IMR-90 (cell line): ENCODE results near the gene NGEF. TPM values are rescaled to one million over a fixed set of nuclear protein-coding genes. Genes with fewer than 3 reads are reported as not detected.
A peak's percentile ranks its signal among the peaks of the same experiment; 100 is the strongest.

ENCODE experiments used
- ATAC-seq: fragments of 200-7000 bp; cut with Tn5 transposase; 2 replicates; pipeline ENCODE4 v1.9.1; 2020; ENCODE audit warnings: low read depth, mild to moderate bottlenecking, moderate library complexity
- BruUV-seq: library from RNA; stranded (reverse); fragments of 400-500 nt; replicated peaks from 2 replicates; lab custom pipeline; 2021; lab: Mats Ljungman, UMichigan
- CTCF ChIA-PET: fragments of 300-600 bp; formaldehyde crosslinking; extraction: SDS; loops from one replicate; lab custom pipeline; 2021; ENCODE audit warnings: antibody characterized with exemption; lab: Yijun Ruan, JAX
- POLR2A ChIA-PET: fragments of 300-600 bp; sonication (Branson Sonifier 250); formaldehyde crosslinking; loops from one replicate; lab custom pipeline; 2022; ENCODE audit warnings: antibody characterized with exemption; ENCODE audit not compliant: unreplicated experiment; lab: Charles Lee
- DNase-seq: peaks from one replicate; pipeline ENCODE4 v3.0.0; 2013
- H2AFZ ChIP-seq: replicated peaks from 2 replicates; pipeline ENCODE3; 2013; ENCODE audit warnings: low read length, mild to moderate bottlenecking; ENCODE audit not compliant: poor library complexity
- H2AK5ac ChIP-seq: 2 replicates; pipeline ENCODE4 v1.6.1; 2013; ENCODE audit warnings: low read depth, low read length, inconsistent platforms
- H2AK9ac ChIP-seq: replicated peaks from 2 replicates; pipeline ENCODE3; 2013; ENCODE audit warnings: mild to moderate bottlenecking, low read depth, low read length, moderate library complexity; ENCODE audit not compliant: poor library complexity
- H2BK120ac ChIP-seq: 2 replicates; pipeline ENCODE4 v1.6.1; 2013; ENCODE audit warnings: low read depth, low read length, inconsistent platforms
- H2BK15ac ChIP-seq: 3 replicates; pipeline ENCODE4 v1.6.1; 2013; ENCODE audit warnings: low read depth, low read length, inconsistent platforms
- H2BK20ac ChIP-seq: 2 replicates; pipeline ENCODE4 v1.6.1; 2013; ENCODE audit warnings: low read depth, mild to moderate bottlenecking, inconsistent platforms, low read length, moderate library complexity
- H2BK5ac ChIP-seq: 2 replicates; pipeline ENCODE4 v1.6.1; 2013; ENCODE audit warnings: mild to moderate bottlenecking, low read depth, low read length, inconsistent platforms; ENCODE audit not compliant: poor library complexity, severe bottlenecking
- H3K14ac ChIP-seq: replicated peaks from 2 replicates; pipeline ENCODE4 v1.6.1; 2013; ENCODE audit warnings: low read depth, low read length, inconsistent platforms
- H3K18ac ChIP-seq: 2 replicates; pipeline ENCODE4 v1.6.1; 2013; ENCODE audit warnings: low read depth, low read length, control low read depth
- H3K23ac ChIP-seq: 2 replicates; pipeline ENCODE4 v1.6.1; 2013; ENCODE audit warnings: low read depth, low read length, inconsistent platforms
- H3K27ac ChIP-seq: 2 replicates; pipeline ENCODE4 v1.5.1; 2013; ENCODE audit warnings: mild to moderate bottlenecking, control low read depth, low read length; ENCODE audit not compliant: insufficient read depth
- H3K27me3 ChIP-seq: 2 replicates; pipeline ENCODE4 v1.6.1; 2013; ENCODE audit warnings: low read length; ENCODE audit not compliant: control insufficient read depth, insufficient read depth
- H3K36me3 ChIP-seq: 2 replicates; pipeline ENCODE4 v1.6.1; 2013; ENCODE audit warnings: low read length, mixed read lengths; ENCODE audit not compliant: control insufficient read depth, insufficient read depth
- H3K4ac ChIP-seq: 2 replicates; pipeline ENCODE4 v1.6.1; 2013; ENCODE audit warnings: low read depth, low read length, inconsistent platforms
- H3K4me1 ChIP-seq: 2 replicates; pipeline ENCODE4 v1.6.1; 2013; ENCODE audit warnings: low read length, mixed read lengths; ENCODE audit not compliant: control insufficient read depth, insufficient read depth
- H3K4me2 ChIP-seq: 2 replicates; pipeline ENCODE4 v1.6.1; 2013; ENCODE audit warnings: low read depth, mild to moderate bottlenecking, control low read depth, low read length, moderate library complexity
- H3K4me3 ChIP-seq: 2 replicates; pipeline ENCODE4 v1.5.1; 2013; ENCODE audit warnings: low read depth, mild to moderate bottlenecking, control low read depth, low read length, moderate library complexity; ENCODE audit not compliant: insufficient read depth
- H3K56ac ChIP-seq: 2 replicates; pipeline ENCODE4 v1.6.1; 2013; ENCODE audit warnings: low read length, inconsistent platforms; ENCODE audit not compliant: insufficient read depth; ENCODE audit errors: extremely low read depth
- H3K79me1 ChIP-seq, 2 experiments: 2 replicates each; pipeline ENCODE4 v1.6.1; 2013; ENCODE audit warnings: low read length in 2 of 2, inconsistent platforms in 1 of 2, low read depth in 1 of 2
- H3K9ac ChIP-seq: 2 replicates; pipeline ENCODE4 v1.6.1; 2013; ENCODE audit warnings: low read depth, low read length, control low read depth
- H3K9me1 ChIP-seq: 2 replicates; pipeline ENCODE4 v1.6.1; 2013; ENCODE audit warnings: low read length, inconsistent platforms; ENCODE audit not compliant: insufficient read depth
- H3K9me3 ChIP-seq: 2 replicates; pipeline ENCODE4 v1.6.1; 2013; ENCODE audit warnings: low read length; ENCODE audit not compliant: control insufficient read depth, insufficient read depth
- H4K20me1 ChIP-seq: 2 replicates; pipeline ENCODE4 v1.6.1; 2013; ENCODE audit warnings: low read length, inconsistent platforms; ENCODE audit not compliant: insufficient read depth
- H4K5ac ChIP-seq: 2 replicates; pipeline ENCODE4 v1.6.1; 2013; ENCODE audit warnings: mild to moderate bottlenecking, low read depth, low read length, control low read depth
- H4K8ac ChIP-seq, 2 experiments: 2 replicates each; pipeline ENCODE4 v1.6.1; 2013; ENCODE audit warnings: low read depth in 2 of 2, low read length in 2 of 2, control low read depth in 1 of 2, inconsistent platforms in 1 of 2
- H4K91ac ChIP-seq: 2 replicates; pipeline ENCODE4 v1.6.1; 2013; ENCODE audit warnings: low read depth, low read length, inconsistent platforms; ENCODE audit not compliant: insufficient read depth
- CEBPB ChIP-seq: IDR thresholded peaks from 2 replicates; pipeline ENCODE4 v1.6.1; 2012; ENCODE audit warnings: low read depth, low read length, improper control_type of control experiment
- CHD1 ChIP-seq: IDR thresholded peaks from 2 replicates; pipeline ENCODE4 v1.6.1; 2012; ENCODE audit warnings: low read depth, low read length, improper control_type of control experiment
- MAFK ChIP-seq: IDR thresholded peaks from 2 replicates; pipeline ENCODE4 v1.6.1; 2012; ENCODE audit warnings: low read depth, low read length, improper control_type of control experiment
- MAZ ChIP-seq: IDR thresholded peaks from 2 replicates; pipeline ENCODE4 v1.6.1; 2012; ENCODE audit warnings: low read depth, mild to moderate bottlenecking, low read length, improper control_type of control experiment, moderate library complexity, borderline replicate concordance
- RAD21 ChIP-seq: IDR thresholded peaks from 2 replicates; pipeline ENCODE4 v1.6.1; 2012; ENCODE audit warnings: low read length, improper control_type of control experiment
- RCOR1 ChIP-seq: IDR thresholded peaks from 2 replicates; pipeline ENCODE4 v1.6.1; 2012; ENCODE audit warnings: mild to moderate bottlenecking, low read length, improper control_type of control experiment; ENCODE audit not compliant: insufficient replicate concordance
- RFX5 ChIP-seq: IDR thresholded peaks from 2 replicates; pipeline ENCODE4 v1.8.0; 2012; ENCODE audit warnings: low read depth, mild to moderate bottlenecking, low read length, moderate library complexity
- WGBS, 2 experiments: methylation state at CpG; one replicate each; pipeline versions ENCODE4 v1.1.5 to v1.1.7; 2013; ENCODE audit warnings: missing lambda C conversion rate in 2 of 2; ENCODE audit not compliant: insufficient read length in 1 of 2; ENCODE audit errors: extremely low coverage in 2 of 2; 5-methylcytosine and 5-hydroxymethylcytosine counted together
- dilution Hi-C: fragments of 300-500 bp; cut with HindIII; formaldehyde crosslinking; loops from one replicate; pipeline ENCODE4 v1.14.3; 2018; ENCODE audit warnings: low sequenced_read_pairs; ENCODE audit not compliant: unreplicated experiment
- in situ Hi-C: fragments of 300-500 bp; cut with MboI; formaldehyde crosslinking; loops from 3 replicates; pipeline ENCODE4 v1.14.3; 2019; ENCODE audit warnings: low sequenced_read_pairs, inconsistent platforms, mixed read lengths
- intact Hi-C: fragments of 100-400 bp; cut with micrococcal nuclease; formaldehyde crosslinking; loops from 2 replicates; pipeline ENCODE4 v1.10.0; 2022
- polyA plus RNA-seq, 3 experiments: library from polyadenylated mRNA; depleted of rRNA; stranded (reverse); fragments of >200 nt; gene quantifications; 2 replicates each; pipeline ENCODE4 v1.2.3, GENCODE V29; 2012; ENCODE audit warnings: low replicate concordance in 1 of 3
- total RNA-seq: library from RNA; depleted of rRNA; stranded (reverse); fragments of >200 nt; gene quantifications from 2 replicates; pipeline ENCODE4 v1.2.3, GENCODE V29; 2012
- TF ChIP-seq, protein P1 (sequence below): fragments of 150-350 bp; IDR thresholded peaks from 2 replicates; pipeline ENCODE4 v1.6.1; 2016; ENCODE audit warnings: low read depth, mild to moderate bottlenecking, low read length, moderate library complexity, borderline replicate concordance
- TF ChIP-seq, protein P2 (sequence below): fragments of 150-350 bp; IDR thresholded peaks from 2 replicates; pipeline ENCODE4 v1.6.1; 2017; ENCODE audit warnings: mild to moderate bottlenecking, antibody characterized with exemption, low read length, low read depth

Gene NGEF
- total and polyA plus RNA-seq, 2 of the 4 experiments (the other 2 are of a cell fraction) = 1.1 to 1.7 TPM

DNA sequence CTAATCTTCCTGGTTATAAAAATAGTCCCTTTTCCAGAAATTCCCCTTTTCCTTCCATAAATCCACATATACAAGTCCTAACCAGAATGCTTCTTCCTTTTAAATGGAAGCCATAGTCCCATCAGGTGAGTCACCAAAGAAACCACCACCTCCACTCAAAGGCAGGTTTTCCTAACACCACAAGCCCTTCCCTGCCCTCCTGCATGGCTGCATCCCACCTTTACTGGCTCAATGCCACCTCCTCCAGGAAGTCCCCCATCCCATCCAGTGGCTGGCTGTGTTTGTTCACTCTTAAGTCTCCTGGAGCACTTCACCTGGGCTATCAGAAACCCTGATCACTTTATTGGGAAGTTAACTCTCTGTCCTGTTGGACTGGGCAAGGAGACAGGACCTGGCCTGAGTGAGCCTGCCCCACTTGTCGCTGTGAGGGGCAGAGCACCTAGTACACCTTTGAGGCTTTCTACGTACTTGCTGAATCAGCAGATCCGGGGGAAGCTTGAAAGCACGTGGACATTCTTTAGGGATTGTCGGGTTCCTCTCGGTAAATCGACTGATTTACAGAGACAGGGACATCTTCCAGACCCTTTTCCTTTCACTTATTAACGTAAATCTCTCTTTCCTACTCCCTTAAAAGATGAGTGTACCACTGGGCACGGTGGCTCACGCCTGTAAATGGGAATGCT is 71.0 kb downstream of the NGEF start:
- Histone ChIP-seq H2AK5ac (no peak overlapping the region), H3K23ac (no peak overlapping the region), H3K9ac (no peak overlapping the region), H4K20me1 (no peaks in the 10 kb centered on the region), H3K4me2 (no peak overlapping the region), H4K8ac (no peak overlapping the region), H3K27ac (no peak overlapping the region), H3K4me3 (no peak overlapping the region), H3K27me3 (peaks cover 5% of the 10 kb centered on the region), H4K91ac (no peak overlapping the region), H3K18ac (no peak overlapping the region), H2BK20ac (no peak overlapping the region), H3K9me1 (no peaks in the 10 kb centered on the region), H2AFZ (no peak overlapping the region), H2BK5ac (no peak overlapping the region), H3K36me3 (no peaks in the 10 kb centered on the region), H3K9me3 (peaks cover 2% of the 10 kb centered on the region; the same call in 1 of the 2 replicates), H2BK120ac (no peak overlapping the region), H4K5ac (no peak overlapping the region), H2BK15ac (no peak overlapping the region), H3K4me1 (no peaks in the 10 kb centered on the region), H3K14ac (no peak overlapping the region), H3K4ac (no peak overlapping the region), H3K56ac (no peak overlapping the region), H3K79me1 (no peaks in the 10 kb centered on the region), H2AK9ac (no peak overlapping the region)
- ATAC-seq = no peak
- no CpG with 5 or more reads among the region's 10 CpGs for WGBS, 2 experiments
- dilution Hi-C loops (no loop called here), intact Hi-C loops (no loop called here), in situ Hi-C loops (no loop called here)
- ChIA-PET POLR2A (no interaction called here), CTCF (no interaction called here)
- no peak for TF ChIP-seq CHD1
- TF ChIP-seq RCOR1 = no peak
- peak; percentile 92 for TF ChIP-seq MAFK
- no peak for TF ChIP-seq CEBPB
- no peak for TF ChIP-seq MAZ
- TF ChIP-seq, protein P1, sequence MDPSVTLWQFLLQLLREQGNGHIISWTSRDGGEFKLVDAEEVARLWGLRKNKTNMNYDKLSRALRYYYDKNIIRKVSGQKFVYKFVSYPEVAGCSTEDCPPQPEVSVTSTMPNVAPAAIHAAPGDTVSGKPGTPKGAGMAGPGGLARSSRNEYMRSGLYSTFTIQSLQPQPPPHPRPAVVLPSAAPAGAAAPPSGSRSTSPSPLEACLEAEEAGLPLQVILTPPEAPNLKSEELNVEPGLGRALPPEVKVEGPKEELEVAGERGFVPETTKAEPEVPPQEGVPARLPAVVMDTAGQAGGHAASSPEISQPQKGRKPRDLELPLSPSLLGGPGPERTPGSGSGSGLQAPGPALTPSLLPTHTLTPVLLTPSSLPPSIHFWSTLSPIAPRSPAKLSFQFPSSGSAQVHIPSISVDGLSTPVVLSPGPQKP = no peak
- TF ChIP-seq, protein P2, sequence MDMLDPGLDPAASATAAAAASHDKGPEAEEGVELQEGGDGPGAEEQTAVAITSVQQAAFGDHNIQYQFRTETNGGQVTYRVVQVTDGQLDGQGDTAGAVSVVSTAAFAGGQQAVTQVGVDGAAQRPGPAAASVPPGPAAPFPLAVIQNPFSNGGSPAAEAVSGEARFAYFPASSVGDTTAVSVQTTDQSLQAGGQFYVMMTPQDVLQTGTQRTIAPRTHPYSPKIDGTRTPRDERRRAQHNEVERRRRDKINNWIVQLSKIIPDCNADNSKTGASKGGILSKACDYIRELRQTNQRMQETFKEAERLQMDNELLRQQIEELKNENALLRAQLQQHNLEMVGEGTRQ = no peak
- TF ChIP-seq RFX5 = no peak
- TF ChIP-seq RAD21 = no peak
- no peak for DNase-seq
- no TSS peak for BruUV-seq
